Activated CD8-positive, alpha-beta T cell treated with anti-CD3 and anti-CD28 coated beads for 36 hours (primary cell): Measurements from ENCODE around the gene SCAF1. TPM values are rescaled to one million over a fixed set of nuclear protein-coding genes. Genes with fewer than 3 reads are reported as not detected.

Experiments
- ATAC-seq: fragments of 200-7000 bp; cut with Tn5 transposase; one replicate; pipeline ENCODE4 v1.10.0; 2021; ENCODE audit warnings: mild to moderate bottlenecking, moderate library complexity
- CTCF ChIA-PET: fragments of 350-600 bp; sonication (Branson Sonifier 250); formaldehyde crosslinking; loops from one replicate; lab custom pipeline; 2021; ENCODE audit warnings: antibody characterized with exemption; lab: Charles Lee
- POLR2A ChIA-PET: fragments of 350-600 bp; sonication (Branson Sonifier 250); formaldehyde crosslinking; loops from one replicate; lab custom pipeline; 2021; ENCODE audit warnings: antibody characterized with exemption; lab: Charles Lee
- DNase-seq: peaks from one replicate; pipeline ENCODE4 v3.0.0-alpha.2; 2020
- H3K27ac Mint-ChIP-seq: one replicate; pipeline ENCODE4 v1.8.0; 2021; ENCODE audit warnings: mild to moderate bottlenecking, mixed read lengths
- H3K27me3 Mint-ChIP-seq: one replicate; pipeline ENCODE4 v1.8.0; 2021; ENCODE audit warnings: mixed read lengths
- H3K36me3 Mint-ChIP-seq: one replicate; pipeline ENCODE4 v1.8.0; 2021; ENCODE audit warnings: low read depth, mixed read lengths
- H3K4me1 Mint-ChIP-seq: one replicate; pipeline ENCODE4 v1.8.0; 2021; ENCODE audit warnings: low read depth, mixed read lengths
- H3K4me3 Mint-ChIP-seq: one replicate; pipeline ENCODE4 v1.8.0; 2021; ENCODE audit warnings: mild to moderate bottlenecking, moderate library complexity, mixed read lengths
- H3K9me3 Mint-ChIP-seq: one replicate; pipeline ENCODE4 v1.8.0; 2021; ENCODE audit warnings: mixed read lengths
- CTCF ChIP-seq: fragments of 200-600 bp; IDR thresholded peaks from one replicate; pipeline ENCODE4 v1.8.0; 2022; ENCODE audit warnings: antibody characterized with exemption, mild to moderate bottlenecking
- intact Hi-C: fragments of 100-400 bp; cut with micrococcal nuclease; formaldehyde crosslinking; loops from one replicate; pipeline ENCODE4 v1.10.0; 2022
- total RNA-seq, 2 experiments: library from RNA; stranded (reverse); gene quantifications; one replicate each; pipeline ENCODE4 v1.2.3, GENCODE V29; 2021

The SCAF1 gene
- total RNA-seq, 2 experiments from 2014 or later, result 54.5 to 57.2 TPM

GRCh38 chr19:49680421-49681351 lies 38.7 kb downstream of the SCAF1 start:
- ATAC-seq (peak; percentile 21), DNase-seq (peak; percentile 96)
- peaks cover 30% of the 10 kb centered on the region for H3K4me1 Mint-ChIP-seq
- no peaks in the 10 kb centered on the region for H3K27me3 Mint-ChIP-seq
- ChIA-PET CTCF (interaction anchor here (0.6 to 1.7 kb wide), 19 partner anchors 9 to 182 kb away, joined by 3 to 19 read pairs (median 4); partner anchors contain the start of genes ADM5, CPT1C and RRAS), POLR2A (interaction anchor here (0.7 to 1.3 kb wide), 4 partner anchors 11 to 168 kb away, joined by 3 to 5 read pairs (median 4); no protein-coding TSS in a partner anchor)
- TF ChIP-seq CTCF, result peak; percentile 97
- intact Hi-C loops, result no loop called here
- peak overlapping the region; percentile 81 for H3K27ac Mint-ChIP-seq
- no peaks in the 10 kb centered on the region for H3K9me3 Mint-ChIP-seq
- H3K36me3 Mint-ChIP-seq, result peaks cover 45% of the 10 kb centered on the region
- peak overlapping the region; percentile 98 for H3K4me3 Mint-ChIP-seq

- Mint-ChIP-seq H3K4me1 (peaks cover 26% of the 10 kb centered on the region), H3K36me3 (peaks cover 47% of the 10 kb centered on the region), H3K9me3 (no peaks in the 10 kb centered on the region), H3K27me3 (no peaks in the 10 kb centered on the region), H3K27ac (no peak overlapping the region), H3K4me3 (no peak overlapping the region)
- TF ChIP-seq CTCF, result no peak
- no peak for DNase-seq
- ChIA-PET CTCF (interaction anchor here (1.3 to 1.7 kb wide), 4 partner anchors 9 to 41 kb away, joined by 4 to 19 read pairs (median 8); partner anchors contain the start of genes ADM5, CPT1C and RRAS), POLR2A (interaction anchor here (1.1 to 1.3 kb wide), 2 partner anchors 10 to 167 kb away, joined by 4 to 5 read pairs; no protein-coding TSS in a partner anchor)
- ATAC-seq, result no peak
- intact Hi-C loops, result no loop called here
Observed at GRCh38 chr19:49681830-49682229, 39.8 kb downstream of the SCAF1 start.

- H3K27me3 Mint-ChIP-seq, result no peaks in the 10 kb centered on the region
- peaks cover 26% of the 10 kb centered on the region for H3K4me1 Mint-ChIP-seq
- no peak overlapping the region for H3K27ac Mint-ChIP-seq
- DNase-seq (no peak), ATAC-seq (no peak)
- H3K4me3 Mint-ChIP-seq, result no peak overlapping the region
- CTCF ChIA-PET, result no interaction called here
- POLR2A ChIA-PET, result no interaction called here
- H3K9me3 Mint-ChIP-seq, result no peaks in the 10 kb centered on the region
- peaks cover 48% of the 10 kb centered on the region for H3K36me3 Mint-ChIP-seq
- TF ChIP-seq CTCF, result no peak
- intact Hi-C loops, result no loop called here
Observed at GRCh38 chr19:49682274-49682673, 40.3 kb downstream of the SCAF1 start.

- POLR2A ChIA-PET, result interaction anchor here (0.8 to 1.4 kb wide), 3 partner anchors 9 to 34 kb away, joined by 3 to 6 read pairs (median 4); no protein-coding TSS in a partner anchor
- no peak for TF ChIP-seq CTCF
- H3K27me3 Mint-ChIP-seq, result no peaks in the 10 kb centered on the region
- no peak for DNase-seq
- ATAC-seq, result no peak
- H3K27ac Mint-ChIP-seq, result no peak overlapping the region
- peaks cover 58% of the 10 kb centered on the region for H3K36me3 Mint-ChIP-seq
- H3K9me3 Mint-ChIP-seq, result no peaks in the 10 kb centered on the region
- peaks cover 25% of the 10 kb centered on the region for H3K4me1 Mint-ChIP-seq
- intact Hi-C loops, result no loop called here
- CTCF ChIA-PET, result interaction anchor here (1.0 to 1.7 kb wide), 3 partner anchors 9 to 149 kb away, joined by 3 to 4 read pairs (median 3); no protein-coding TSS in a partner anchor
- H3K4me3 Mint-ChIP-seq, result no peak overlapping the region
Observed at GRCh38 chr19:49683814-49684250, 41.8 kb downstream of the SCAF1 start.
